CD4-positive, CD25-positive, alpha-beta regulatory T cell (primary cell): ENCODE results near the gene STIM1. TPM values are rescaled to one million over a fixed set of nuclear protein-coding genes. Genes with fewer than 3 reads are reported as not detected.

Source experiments
- ATAC-seq, 2 donors: fragments of 150-1000 bp; cut with Tn5 transposase; one replicate each; pipeline ENCODE4 v1.10.0; 2021; ENCODE audit warnings: low read depth in 2 of 2, moderate number of reproducible peaks in 2 of 2, moderate library complexity in 1 of 2
- DNase-seq, 3 donors: peaks; one replicate each; pipeline versions ENCODE4 v3.0.0 to v3.0.0-alpha.2; 2012 to 2022; ENCODE audit warnings: mixed read lengths in 1 of 3
- H3K27ac ChIP-seq: one replicate; pipeline ENCODE4 v1.7.0; 2013; ENCODE audit warnings: mild to moderate bottlenecking, low read length; ENCODE audit not compliant: insufficient read depth, poor library complexity, severe bottlenecking
- H3K27me3 ChIP-seq: one replicate; pipeline ENCODE4 v1.7.0; 2013; ENCODE audit warnings: low read length; ENCODE audit not compliant: control insufficient read depth, insufficient read depth
- H3K36me3 ChIP-seq: one replicate; pipeline ENCODE4 v1.7.0; 2013; ENCODE audit warnings: mild to moderate bottlenecking, low read length, moderate library complexity; ENCODE audit not compliant: control insufficient read depth, insufficient read depth
- H3K4me1 ChIP-seq: 2 replicates; pipeline ENCODE4 v1.7.0; 2013; ENCODE audit warnings: mild to moderate bottlenecking, low read length; ENCODE audit not compliant: insufficient read depth, control insufficient read depth, poor library complexity, severe bottlenecking
- H3K4me3 ChIP-seq: one replicate; pipeline ENCODE4 v1.7.0; 2013; ENCODE audit warnings: low read depth, mild to moderate bottlenecking, low read length, moderate library complexity
- H3K9me3 ChIP-seq, 2 experiments: 1 replicate in 1 of 2; 2 replicates in 1 of 2; pipeline ENCODE4 v1.7.0; 2013; ENCODE audit warnings: low read length in 2 of 2, mild to moderate bottlenecking in 1 of 2, moderate library complexity in 1 of 2; ENCODE audit not compliant: control insufficient read depth in 2 of 2
- H3K27ac Mint-ChIP-seq, 3 donors: one replicate each; pipeline ENCODE4 v1.8.0; 2020 to 2022; ENCODE audit warnings: mild to moderate bottlenecking in 3 of 3, mixed read lengths in 3 of 3, moderate library complexity in 2 of 3
- H3K27me3 Mint-ChIP-seq: one replicate; pipeline ENCODE4 v1.8.0; 2022; ENCODE audit warnings: mild to moderate bottlenecking, mixed read lengths
- H3K36me3 Mint-ChIP-seq: one replicate; pipeline ENCODE4 v1.8.0; 2020; ENCODE audit warnings: mixed read lengths
- H3K4me1 Mint-ChIP-seq, 4 donors: one replicate each; pipeline ENCODE4 v1.8.0; 2020 to 2022; ENCODE audit warnings: mixed read lengths in 4 of 4, mild to moderate bottlenecking in 1 of 4
- H3K4me3 Mint-ChIP-seq, 4 donors: one replicate each; pipeline ENCODE4 v1.8.0; 2020 to 2022; ENCODE audit warnings: mild to moderate bottlenecking in 4 of 4, mixed read lengths in 4 of 4, moderate library complexity in 3 of 4
- H3K9me3 Mint-ChIP-seq, 7 donors: one replicate each; pipeline ENCODE4 v1.8.0; 2020 to 2022; ENCODE audit warnings: mixed read lengths in 7 of 7, mild to moderate bottlenecking in 3 of 7, moderate library complexity in 2 of 7
- polyA plus RNA-seq, 4 donors: library from polyadenylated mRNA; unstranded; fragments of 300-500 nt; fragmentation: Illumina TruSeq; gene quantifications; one replicate each; pipeline ENCODE4 v1.2.3, GENCODE V29; 2021
- total RNA-seq: library from RNA; stranded (reverse); gene quantifications from one replicate; pipeline ENCODE4 v1.2.3, GENCODE V29; 2022

The STIM1 gene
- total and polyA plus RNA-seq, 5 donors from 2014 or later: 25.7 to 134 (median 29.8) TPM

DNA sequence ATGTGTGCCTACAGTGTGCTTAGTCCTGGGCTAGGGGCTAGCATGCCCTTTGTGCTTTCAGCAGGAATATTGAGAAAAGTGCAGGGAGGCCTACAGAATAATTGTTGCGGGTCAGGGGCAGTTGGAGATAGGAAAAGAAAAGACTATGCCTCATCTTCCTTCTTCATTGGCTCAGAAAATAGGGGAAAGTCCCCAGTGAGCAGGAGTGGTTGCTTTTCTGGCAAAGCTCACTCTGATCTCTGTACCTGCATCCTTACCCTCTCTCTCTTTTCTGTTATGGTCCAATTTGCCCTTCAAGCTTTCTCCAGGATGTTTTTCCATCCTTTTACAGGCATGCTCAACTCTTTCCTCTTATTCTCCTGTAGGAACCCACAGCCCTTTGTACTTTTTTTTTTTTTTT lies 209.6 kb downstream of the STIM1 start:
- peak overlapping the region; percentile 80 to 90 (median 83) for H3K27ac Mint-ChIP-seq

DNA sequence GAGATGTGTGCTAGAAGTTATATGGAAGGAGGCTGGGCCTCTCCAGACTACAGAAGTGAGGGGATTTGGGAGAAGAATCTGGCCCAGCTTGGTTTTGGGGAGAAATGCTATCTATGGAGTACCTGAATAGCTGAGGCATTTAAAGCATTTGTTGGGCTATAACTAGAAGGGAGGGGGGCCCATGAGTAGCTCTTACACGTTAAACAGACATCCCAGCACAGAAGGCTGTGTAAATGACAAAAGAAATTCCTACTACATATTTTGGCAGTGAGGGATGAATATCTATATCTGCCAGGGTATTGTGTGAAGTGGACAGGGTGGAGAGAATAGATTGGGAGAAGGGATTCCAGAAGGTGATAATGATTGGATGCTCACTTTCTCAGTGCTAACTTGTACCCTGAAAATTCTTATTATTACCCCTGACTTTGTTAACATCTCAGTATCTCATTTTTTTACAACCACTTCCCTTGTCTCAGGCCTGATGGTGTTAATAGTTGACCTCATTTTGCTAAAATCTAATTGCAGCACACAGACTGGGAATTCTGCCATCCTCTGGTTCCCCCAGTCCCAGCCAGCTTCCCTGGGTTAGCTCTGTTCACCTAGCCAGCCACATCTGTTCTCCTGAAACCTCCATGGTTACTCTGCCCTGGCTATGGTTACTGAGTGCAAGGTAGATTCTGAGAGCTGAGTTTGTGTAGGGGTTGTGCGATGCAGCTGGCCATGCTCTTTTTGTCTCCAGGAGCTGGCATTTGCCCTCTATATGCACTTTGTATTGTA lies 210.3 kb downstream of the STIM1 start:
- H3K4me1 ChIP-seq: peaks cover 35% of the 10 kb centered on the region
- H3K27me3 ChIP-seq: no peaks in the 10 kb centered on the region
- ATAC-seq: no peak
- H3K27ac Mint-ChIP-seq: peak overlapping the region; percentile 80 to 90 (median 83)
- H3K27me3 Mint-ChIP-seq: no peaks in the 10 kb centered on the region
- H3K36me3 ChIP-seq: peaks cover 29% of the 10 kb centered on the region
- peak overlapping the region in 1 of 4 donors; percentile 6 for H3K4me3 Mint-ChIP-seq
- H3K9me3 ChIP-seq: no peaks in the 10 kb centered on the region
- H3K4me3 ChIP-seq: no peak overlapping the region
- H3K9me3 Mint-ChIP-seq: no peaks in the 10 kb centered on the region
- peaks cover 31 to 72% (median 51%) of the 10 kb centered on the region in 4 donors for H3K4me1 Mint-ChIP-seq
- DNase-seq: no peak
- H3K36me3 Mint-ChIP-seq: peaks cover 21% of the 10 kb centered on the region
- peak overlapping the region; percentile 35 for H3K27ac ChIP-seq

More for the DNA sequence above, 209.6 kb downstream of the STIM1 start:
- ATAC-seq: no peak
- Mint-ChIP-seq H3K36me3 (peaks cover 24% of the 10 kb centered on the region), H3K27me3 (no peaks in the 10 kb centered on the region), H3K4me3 (peak overlapping the region in 1 of 4 donors; percentile 22), H3K9me3 (no peaks in the 10 kb centered on the region), H3K4me1 (peaks cover 26 to 66% (median 47%) of the 10 kb centered on the region in 4 donors)
- Histone ChIP-seq H3K27me3 (no peaks in the 10 kb centered on the region), H3K9me3 (no peaks in the 10 kb centered on the region), H3K4me1 (peaks cover 35% of the 10 kb centered on the region), H3K36me3 (peaks cover 33% of the 10 kb centered on the region), H3K27ac (peak overlapping the region; percentile 35), H3K4me3 (no peak overlapping the region)
- DNase-seq: no peak

DNA sequence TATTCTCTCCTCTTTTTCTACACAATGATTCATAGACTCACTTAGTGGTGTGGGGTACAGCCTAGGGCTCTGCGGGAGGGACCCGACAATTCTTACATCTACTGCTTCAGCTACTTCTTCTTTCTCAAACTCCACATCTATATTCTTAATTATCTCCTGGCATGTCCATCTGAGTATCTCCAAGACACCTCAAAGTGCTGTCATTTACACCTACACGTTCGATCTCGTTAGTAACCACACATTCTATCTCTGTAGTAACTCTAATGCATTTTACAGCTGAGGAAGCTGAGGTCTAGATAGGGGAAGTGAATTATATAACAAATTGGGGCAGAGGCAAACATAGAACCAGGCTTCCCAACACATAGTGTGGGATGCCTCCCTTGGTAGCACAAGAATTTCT lies 211.4 kb downstream of the STIM1 start:
- no peak overlapping the region for H3K4me3 Mint-ChIP-seq
- Histone ChIP-seq H3K36me3 (peaks cover 26% of the 10 kb centered on the region), H3K27me3 (no peaks in the 10 kb centered on the region), H3K27ac (peak overlapping the region; percentile 26), H3K4me3 (no peak overlapping the region), H3K4me1 (peaks cover 35% of the 10 kb centered on the region), H3K9me3 (no peaks in the 10 kb centered on the region)
- peaks cover 29 to 74% (median 50%) of the 10 kb centered on the region in 4 donors for H3K4me1 Mint-ChIP-seq
- ATAC-seq: no peak
- H3K27ac Mint-ChIP-seq: peak overlapping the region; percentile 5 to 83 (median 79)
- H3K36me3 Mint-ChIP-seq: peaks cover 15% of the 10 kb centered on the region
- DNase-seq: no peak
- H3K9me3 Mint-ChIP-seq: no peaks in the 10 kb centered on the region
- no peaks in the 10 kb centered on the region for H3K27me3 Mint-ChIP-seq

DNA sequence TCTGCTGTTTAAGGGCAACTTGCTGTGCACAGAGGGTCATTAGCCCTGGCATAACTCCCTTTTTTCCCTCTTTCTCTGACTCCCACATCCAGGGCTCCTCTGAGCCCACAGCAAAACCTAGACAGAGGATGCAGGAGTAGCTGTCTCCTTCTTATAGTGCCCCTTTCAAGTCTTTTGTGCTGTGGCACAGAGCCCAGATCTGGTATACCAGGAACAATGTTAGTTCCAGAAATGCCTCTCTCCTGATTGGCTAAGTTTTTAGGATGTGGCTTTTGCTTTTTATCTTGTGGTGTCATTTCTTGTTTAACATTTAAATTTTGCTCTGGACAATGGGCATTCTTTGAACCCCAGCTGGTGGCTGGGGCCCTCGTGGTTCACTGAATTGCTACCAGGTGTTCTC lies 213.5 kb downstream of the STIM1 start:
- ATAC-seq: no peak

DNA sequence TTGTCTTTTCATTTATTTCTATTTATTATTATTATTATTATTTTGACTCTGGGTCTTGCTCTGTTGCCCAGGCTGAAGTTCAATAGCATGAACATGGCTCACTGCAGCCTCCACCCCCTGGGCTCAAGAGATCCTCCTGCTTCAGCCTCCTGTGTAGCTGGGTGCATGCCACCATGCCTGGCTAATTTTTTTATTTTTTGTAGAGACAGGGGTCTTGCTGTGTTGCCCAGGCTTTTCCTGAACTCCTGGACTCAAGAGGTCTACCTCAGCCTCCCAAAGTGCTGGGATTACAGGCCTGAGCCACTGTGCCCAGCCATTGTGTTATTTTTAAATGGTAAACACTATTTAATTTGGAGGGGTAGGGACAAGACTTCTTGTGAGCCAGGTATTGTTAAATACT lies 215.9 kb downstream of the STIM1 start:
- Histone ChIP-seq H3K9me3 (no peaks in the 10 kb centered on the region), H3K36me3 (peaks cover 29% of the 10 kb centered on the region), H3K4me3 (no peak overlapping the region), H3K4me1 (peaks cover 28% of the 10 kb centered on the region), H3K27ac (peak overlapping the region; percentile 43), H3K27me3 (no peaks in the 10 kb centered on the region)
- peak overlapping the region; percentile 23 to 77 (median 64) for H3K27ac Mint-ChIP-seq
- H3K9me3 Mint-ChIP-seq: no peaks in the 10 kb centered on the region
- no peaks in the 10 kb centered on the region for H3K27me3 Mint-ChIP-seq
- no peak overlapping the region for H3K4me3 Mint-ChIP-seq
- DNase-seq (no peak), ATAC-seq (no peak)
- H3K4me1 Mint-ChIP-seq: peaks cover 33 to 64% (median 44%) of the 10 kb centered on the region in 4 donors
- peaks cover 20% of the 10 kb centered on the region for H3K36me3 Mint-ChIP-seq

More for the DNA sequence above, 213.5 kb downstream of the STIM1 start:
- DNase-seq: no peak
- Histone ChIP-seq H3K27ac (no peak overlapping the region), H3K4me1 (peaks cover 43% of the 10 kb centered on the region), H3K4me3 (no peak overlapping the region), H3K9me3 (no peaks in the 10 kb centered on the region), H3K36me3 (peaks cover 29% of the 10 kb centered on the region), H3K27me3 (no peaks in the 10 kb centered on the region)
- H3K9me3 Mint-ChIP-seq: no peaks in the 10 kb centered on the region
- H3K4me1 Mint-ChIP-seq: peaks cover 40 to 85% (median 60%) of the 10 kb centered on the region in 4 donors
- H3K4me3 Mint-ChIP-seq: peak overlapping the region in 2 of 4 donors; percentile 24 to 44
- H3K36me3 Mint-ChIP-seq: peaks cover 15% of the 10 kb centered on the region
- peak overlapping the region; percentile 83 to 90 (median 89) for H3K27ac Mint-ChIP-seq
- no peaks in the 10 kb centered on the region for H3K27me3 Mint-ChIP-seq

DNA sequence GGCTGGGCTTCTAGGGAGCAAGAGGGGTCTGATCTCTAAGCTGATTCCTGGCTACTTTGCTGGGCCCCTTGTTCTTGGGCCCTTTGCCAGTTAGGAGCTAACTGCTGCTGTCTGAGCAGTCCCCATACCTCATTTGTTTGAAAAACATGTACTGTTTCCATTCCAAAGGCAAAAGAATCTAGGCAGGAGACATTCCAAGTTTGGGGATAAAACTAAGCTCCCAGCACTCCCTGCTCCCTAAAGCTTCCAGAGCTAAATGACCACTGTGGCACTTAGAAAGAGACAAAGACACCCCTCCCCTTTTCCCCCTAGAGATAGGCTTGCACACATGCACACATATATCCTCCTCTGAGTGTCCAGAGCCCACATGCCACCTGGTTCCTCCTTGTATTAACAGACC lies 216.4 kb downstream of the STIM1 start:
- Mint-ChIP-seq H3K4me1 (peaks cover 27 to 64% (median 42%) of the 10 kb centered on the region in 4 donors), H3K9me3 (no peaks in the 10 kb centered on the region), H3K27me3 (no peaks in the 10 kb centered on the region), H3K27ac (peak overlapping the region; percentile 64 to 77 (median 66)), H3K36me3 (peaks cover 20% of the 10 kb centered on the region), H3K4me3 (no peak overlapping the region)
- peaks cover 22% of the 10 kb centered on the region for H3K4me1 ChIP-seq
- H3K27ac ChIP-seq: peak overlapping the region; percentile 43
- no peaks in the 10 kb centered on the region for H3K9me3 ChIP-seq
- no peaks in the 10 kb centered on the region for H3K27me3 ChIP-seq
- no peak overlapping the region for H3K4me3 ChIP-seq
- DNase-seq (no peak), ATAC-seq (no peak)
- H3K36me3 ChIP-seq: peaks cover 29% of the 10 kb centered on the region

DNA sequence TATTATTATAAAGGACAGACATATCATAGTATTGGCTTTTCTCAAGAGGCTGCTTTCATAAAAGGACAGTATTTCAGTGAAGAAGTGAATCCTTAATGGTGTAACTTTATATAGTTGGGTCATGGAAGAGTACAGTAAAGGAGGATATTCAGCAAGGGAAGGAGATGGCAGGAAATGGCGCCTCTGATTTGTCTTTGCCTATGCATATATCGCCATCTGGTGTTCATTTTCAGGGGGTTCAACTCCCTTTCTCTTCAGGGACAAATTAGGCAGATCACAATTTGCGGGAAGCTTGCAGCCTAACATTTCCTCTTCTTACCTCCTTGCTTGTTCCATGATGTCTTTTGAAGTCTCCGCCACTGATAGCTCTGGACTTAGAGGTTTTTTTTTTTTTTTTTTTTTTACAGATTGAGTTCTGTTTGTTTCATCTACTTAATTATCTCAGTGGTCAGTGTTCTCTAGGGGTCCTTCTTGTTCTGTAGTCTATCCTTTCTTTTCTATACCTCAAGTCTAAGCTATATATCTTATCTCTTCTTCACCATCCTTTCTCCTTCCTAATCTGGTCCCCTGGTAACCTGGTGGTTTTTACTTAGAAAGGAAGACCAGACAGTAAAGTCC lies 217.3 kb downstream of the STIM1 start:
- Mint-ChIP-seq H3K27ac (peak overlapping the region; percentile 41 to 72 (median 64)), H3K36me3 (peaks cover 20% of the 10 kb centered on the region), H3K4me3 (no peak overlapping the region), H3K9me3 (no peaks in the 10 kb centered on the region), H3K27me3 (no peaks in the 10 kb centered on the region), H3K4me1 (peaks cover 24 to 56% (median 42%) of the 10 kb centered on the region in 4 donors)
- H3K36me3 ChIP-seq: peaks cover 29% of the 10 kb centered on the region
- H3K4me3 ChIP-seq: no peak overlapping the region
- H3K4me1 ChIP-seq: peaks cover 21% of the 10 kb centered on the region
- no peaks in the 10 kb centered on the region for H3K9me3 ChIP-seq
- no peaks in the 10 kb centered on the region for H3K27me3 ChIP-seq
- peak overlapping the region; percentile 43 for H3K27ac ChIP-seq
- DNase-seq (peak; percentile 51 to 82 (median 76)), ATAC-seq (peak; percentile 48 to 73)
